ENCODE results near the gene FAIM2. TPM values are rescaled to one million over a fixed set of nuclear protein-coding genes. Genes with fewer than 3 reads are reported as not detected.
A peak's percentile ranks its signal among the peaks of the same experiment; 100 is the strongest.
"Not testable (repeated sequence)": the region's sequence is repeated elsewhere in the genome, so short reads cannot be mapped to it uniquely, and the experiment has no call there.

Gene FAIM2
- total RNA-seq, 1 donor from 2014 or later: 1.6 TPM

DNA sequence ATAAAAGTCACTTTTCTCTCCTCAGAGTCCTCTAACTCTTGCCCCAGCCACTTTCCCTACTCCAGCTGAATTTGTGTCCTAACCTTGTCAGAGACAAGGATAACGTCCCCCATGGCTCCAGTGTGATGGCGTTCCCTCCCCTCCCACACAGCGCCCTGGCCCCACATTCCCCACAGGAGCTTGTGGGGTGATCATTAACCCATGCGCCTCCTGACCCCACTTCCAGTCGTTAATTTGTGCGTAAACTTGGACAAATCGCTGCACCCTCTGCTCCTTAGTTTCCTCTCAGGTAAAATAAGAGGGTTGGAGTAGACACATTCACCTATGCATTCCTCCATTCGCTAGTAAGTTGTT lies 37.9 kb downstream of the FAIM2 start:
- Mint-ChIP-seq H3K9me3 (no peaks in the 10 kb centered on the region), H3K36me3 (ENCODE audit: low read depth) (no peaks in the 10 kb centered on the region), H3K4me3 (no peak overlapping the region), H3K27me3 (ENCODE audit: low read depth) (peaks cover 9% of the 10 kb centered on the region), H3K27ac (ENCODE audit: unreplicated experiment) (peak overlapping the region; percentile 67), H3K4me1 (no peaks in the 10 kb centered on the region)
- TF ChIP-seq, protein P1, sequence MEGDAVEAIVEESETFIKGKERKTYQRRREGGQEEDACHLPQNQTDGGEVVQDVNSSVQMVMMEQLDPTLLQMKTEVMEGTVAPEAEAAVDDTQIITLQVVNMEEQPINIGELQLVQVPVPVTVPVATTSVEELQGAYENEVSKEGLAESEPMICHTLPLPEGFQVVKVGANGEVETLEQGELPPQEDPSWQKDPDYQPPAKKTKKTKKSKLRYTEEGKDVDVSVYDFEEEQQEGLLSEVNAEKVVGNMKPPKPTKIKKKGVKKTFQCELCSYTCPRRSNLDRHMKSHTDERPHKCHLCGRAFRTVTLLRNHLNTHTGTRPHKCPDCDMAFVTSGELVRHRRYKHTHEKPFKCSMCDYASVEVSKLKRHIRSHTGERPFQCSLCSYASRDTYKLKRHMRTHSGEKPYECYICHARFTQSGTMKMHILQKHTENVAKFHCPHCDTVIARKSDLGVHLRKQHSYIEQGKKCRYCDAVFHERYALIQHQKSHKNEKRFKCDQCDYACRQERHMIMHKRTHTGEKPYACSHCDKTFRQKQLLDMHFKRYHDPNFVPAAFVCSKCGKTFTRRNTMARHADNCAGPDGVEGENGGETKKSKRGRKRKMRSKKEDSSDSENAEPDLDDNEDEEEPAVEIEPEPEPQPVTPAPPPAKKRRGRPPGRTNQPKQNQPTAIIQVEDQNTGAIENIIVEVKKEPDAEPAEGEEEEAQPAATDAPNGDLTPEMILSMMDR (conservative IDR thresholded peaks at IDR 0.05): no peak
- DNase-seq (ENCODE audit: low read depth, low spot score): no peak

- no peak for DNase-seq (ENCODE audit: low read depth, low spot score)
- TF ChIP-seq, protein P1 (conservative IDR thresholded peaks at IDR 0.05): no peak
- Mint-ChIP-seq H3K9me3 (no peaks in the 10 kb centered on the region), H3K27me3 (ENCODE audit: low read depth) (peaks cover 9% of the 10 kb centered on the region), H3K4me3 (no peak overlapping the region), H3K27ac (ENCODE audit: unreplicated experiment) (no peak overlapping the region), H3K4me1 (no peaks in the 10 kb centered on the region), H3K36me3 (ENCODE audit: low read depth) (no peaks in the 10 kb centered on the region)
These were observed 38.5 kb downstream of the FAIM2 start for GRCh38 chr12:49865109-49865781.

GRCh38 chr12:49864798-49865090 lies 39.0 kb downstream of the FAIM2 start:
- H3K36me3 Mint-ChIP-seq (ENCODE audit: low read depth): no peaks in the 10 kb centered on the region
- DNase-seq (ENCODE audit: low read depth, low spot score): no peak
- no peak overlapping the region for H3K4me3 Mint-ChIP-seq
- no peak overlapping the region for H3K27ac Mint-ChIP-seq (ENCODE audit: unreplicated experiment)
- H3K27me3 Mint-ChIP-seq (ENCODE audit: low read depth): peaks cover 9% of the 10 kb centered on the region
- TF ChIP-seq, protein P1 (conservative IDR thresholded peaks at IDR 0.05): no peak
- H3K9me3 Mint-ChIP-seq: peaks cover 2% of the 10 kb centered on the region
- H3K4me1 Mint-ChIP-seq: no peaks in the 10 kb centered on the region

GRCh38 chr12:49863946-49864797 lies 39.5 kb downstream of the FAIM2 start:
- Mint-ChIP-seq H3K27me3 (ENCODE audit: low read depth) (peaks cover 9% of the 10 kb centered on the region), H3K9me3 (peaks cover 3% of the 10 kb centered on the region), H3K36me3 (ENCODE audit: low read depth) (no peaks in the 10 kb centered on the region), H3K4me3 (no peak overlapping the region), H3K27ac (ENCODE audit: unreplicated experiment) (no peak overlapping the region), H3K4me1 (no peaks in the 10 kb centered on the region)
- no peak for DNase-seq (ENCODE audit: low read depth, low spot score)
- TF ChIP-seq, protein P1 (conservative IDR thresholded peaks at IDR 0.05): no peak

DNA sequence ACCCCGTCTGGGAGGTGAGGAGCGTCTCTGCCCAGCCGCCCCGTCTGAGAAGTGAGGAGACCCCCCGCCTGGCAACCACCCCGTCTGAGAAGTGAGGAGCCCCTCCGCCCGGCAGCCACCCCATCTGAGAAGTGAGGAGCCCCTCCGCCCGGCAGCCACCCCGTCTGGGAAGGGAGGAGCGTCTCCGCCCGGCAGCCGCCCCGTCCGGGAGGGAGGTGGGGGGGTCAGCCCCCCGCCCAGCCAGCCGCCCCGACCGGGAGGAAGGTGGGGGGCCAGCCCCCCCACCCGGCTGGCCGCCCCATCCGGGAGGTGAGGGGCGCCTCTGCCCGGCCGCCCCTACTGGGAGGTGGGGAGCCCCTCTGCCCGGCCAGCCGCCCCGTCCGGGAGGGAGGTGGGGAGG lies 42.8 kb downstream of the FAIM2 start:
- H3K36me3 Mint-ChIP-seq (ENCODE audit: low read depth); DNase-seq (ENCODE audit: low read depth, low spot score); H3K27ac Mint-ChIP-seq (ENCODE audit: unreplicated experiment); H3K9me3 Mint-ChIP-seq; H3K4me3 Mint-ChIP-seq; H3K4me1 Mint-ChIP-seq: not testable (repeated sequence)
- H3K27me3 Mint-ChIP-seq (ENCODE audit: low read depth): peaks cover 36% of the 10 kb centered on the region

- not testable (repeated sequence) for H3K27ac Mint-ChIP-seq (ENCODE audit: unreplicated experiment); DNase-seq (ENCODE audit: low read depth, low spot score); H3K36me3 Mint-ChIP-seq (ENCODE audit: low read depth); H3K4me1 Mint-ChIP-seq; H3K9me3 Mint-ChIP-seq; H3K4me3 Mint-ChIP-seq
- peaks cover 66% of the 10 kb centered on the region for H3K27me3 Mint-ChIP-seq (ENCODE audit: low read depth)
These were observed 47.8 kb downstream of the FAIM2 start for GRCh38 chr12:49855890-49856289.

Measured in neural crest cell (in vitro differentiated cells).